GM21360 (cell line): ENCODE data around the gene MVB12B.

Experiments
- ATAC-seq: cut with Tn5 transposase; IDR thresholded peaks from one replicate; pipeline ENCODE4 v1.9.1; 2021; ENCODE audit warnings: mild to moderate bottlenecking, moderate library complexity; ENCODE audit not compliant: unreplicated experiment

Gene MVB12B

DNA sequence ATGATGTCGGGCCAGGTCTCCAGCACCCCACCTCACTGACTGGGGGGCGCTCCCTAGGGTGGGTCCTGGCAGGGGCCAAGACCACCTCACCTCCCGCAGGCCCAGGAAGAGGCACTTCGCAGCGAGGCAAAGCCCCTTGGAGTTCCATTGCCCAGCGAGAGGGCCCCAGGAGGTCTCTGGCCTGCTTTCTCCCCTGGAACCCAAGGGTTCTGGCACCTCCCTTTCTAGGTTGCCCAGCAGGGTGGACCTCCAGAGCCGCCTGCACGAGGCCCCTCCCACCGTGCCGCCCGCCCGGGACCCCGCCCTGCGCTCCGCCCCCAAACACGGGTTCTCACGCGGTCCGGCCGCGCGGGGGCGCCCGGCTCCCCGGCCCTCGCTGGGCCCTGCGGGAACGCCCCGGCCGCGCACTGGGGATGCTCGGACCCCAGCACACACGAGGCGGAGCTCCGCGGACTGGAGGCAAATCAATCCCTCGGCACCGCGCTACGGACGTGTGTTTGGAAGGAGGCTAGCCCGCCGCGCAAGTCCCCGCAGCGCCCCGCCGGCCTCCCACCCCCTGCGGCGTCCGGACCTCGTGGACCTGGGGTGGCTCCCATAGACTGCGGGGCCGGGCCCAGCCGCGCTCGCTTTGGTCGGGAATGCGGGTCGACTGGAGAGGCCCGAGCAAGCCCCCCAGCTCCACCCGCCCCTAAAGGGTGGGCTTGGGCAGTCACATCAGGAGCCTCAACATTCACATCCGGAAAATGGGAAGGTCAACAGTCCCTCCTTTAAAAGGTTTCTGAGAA is 187.6 kb downstream of the MVB12B start:
- ATAC-seq: no peak

GRCh38 chr9:126515001-126515872 is 188.6 kb downstream of the MVB12B start:
- ATAC-seq: no peak

DNA sequence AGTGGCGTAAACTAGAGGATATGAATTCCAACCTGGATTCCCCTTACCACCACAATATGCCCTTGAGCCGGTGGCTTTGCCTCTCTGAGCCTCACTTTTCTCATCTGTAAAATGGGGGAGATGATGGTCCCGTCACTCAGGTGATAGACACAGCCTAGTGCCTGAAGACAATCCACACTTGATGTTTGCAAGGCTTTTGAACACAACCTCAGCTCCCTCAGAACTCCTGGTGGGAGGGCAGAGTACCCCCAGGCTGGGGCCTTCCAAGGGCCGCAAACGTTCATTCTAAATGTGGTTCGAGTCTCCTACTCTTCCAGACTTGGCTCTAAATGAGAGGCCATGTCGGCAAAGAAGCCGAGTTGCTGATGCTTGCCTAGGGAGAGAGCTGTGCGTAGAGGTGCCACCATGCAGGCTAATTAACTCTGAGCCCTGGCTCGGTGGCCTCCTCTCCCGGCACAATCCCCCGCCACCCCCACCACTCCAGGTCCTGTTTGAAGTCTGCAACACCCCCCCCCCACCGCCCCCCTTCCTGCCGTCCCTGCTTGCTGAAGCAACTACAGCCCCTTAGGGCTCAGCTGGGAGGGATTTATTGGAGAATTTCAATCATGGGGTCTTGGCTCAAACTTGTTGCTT is 189.4 kb downstream of the MVB12B start:
- no peak for ATAC-seq

DNA sequence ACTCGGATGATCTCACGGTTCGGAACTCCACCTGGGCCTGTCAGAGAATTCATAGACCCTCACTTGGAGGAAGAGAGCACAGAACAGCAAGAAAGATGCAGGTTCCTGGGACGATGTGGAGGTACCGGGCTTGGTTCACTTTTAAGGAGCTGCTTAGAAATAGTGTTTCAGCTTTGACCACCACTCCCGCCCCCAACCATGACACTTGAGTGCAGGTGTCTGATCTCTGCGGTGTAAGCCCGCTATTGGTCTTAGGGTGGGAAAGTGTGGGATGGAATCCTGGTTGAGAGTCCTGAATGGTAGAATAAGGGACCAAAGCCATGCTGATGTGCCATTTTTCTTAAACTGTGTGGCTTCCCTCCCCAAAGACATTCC is 189.9 kb downstream of the MVB12B start:
- ATAC-seq: no peak

GRCh38 chr9:126516936-126517832 is 190.6 kb downstream of the MVB12B start:
- ATAC-seq: no peak

GRCh38 chr9:126517833-126518356 is 191.3 kb downstream of the MVB12B start:
- no peak for ATAC-seq

GRCh38 chr9:126518763-126519162 is 192.1 kb downstream of the MVB12B start:
- no peak for ATAC-seq

DNA sequence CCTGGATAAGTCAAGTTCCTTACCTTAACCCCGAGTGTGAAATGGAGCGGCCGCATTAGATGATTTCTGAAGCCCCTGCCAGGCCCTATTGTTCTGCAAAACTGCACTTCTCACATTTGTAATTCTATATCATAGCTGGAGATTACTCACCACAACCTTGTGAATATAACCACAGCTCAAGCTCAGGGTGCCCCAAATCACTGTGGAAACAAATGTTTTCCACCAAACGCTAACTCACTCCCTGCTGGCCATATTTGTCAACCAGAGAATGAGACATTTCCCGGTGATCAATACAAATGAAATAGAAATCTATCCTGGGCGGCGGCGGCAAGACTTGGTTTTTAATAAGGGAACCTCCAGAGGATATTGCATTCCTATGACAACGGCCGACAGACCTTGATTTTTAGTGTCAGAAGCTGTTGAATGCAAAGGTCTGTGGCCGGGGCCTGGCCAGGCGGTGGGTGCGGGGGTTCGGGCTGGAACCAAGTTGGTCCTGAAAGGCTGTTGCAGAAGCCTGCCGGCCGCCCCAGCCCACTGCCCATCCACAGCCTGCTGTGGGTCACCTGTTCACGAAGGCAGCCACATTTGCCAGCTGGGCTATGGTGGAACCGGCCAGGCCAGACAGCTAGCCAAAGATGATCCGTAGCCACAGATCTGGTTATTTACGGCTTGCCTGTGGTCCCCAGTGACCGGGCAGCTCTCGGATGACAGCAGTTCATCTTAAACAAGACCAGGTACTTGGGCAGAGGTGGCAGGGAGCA is 193.2 kb downstream of the MVB12B start:
- ATAC-seq: no peak

DNA sequence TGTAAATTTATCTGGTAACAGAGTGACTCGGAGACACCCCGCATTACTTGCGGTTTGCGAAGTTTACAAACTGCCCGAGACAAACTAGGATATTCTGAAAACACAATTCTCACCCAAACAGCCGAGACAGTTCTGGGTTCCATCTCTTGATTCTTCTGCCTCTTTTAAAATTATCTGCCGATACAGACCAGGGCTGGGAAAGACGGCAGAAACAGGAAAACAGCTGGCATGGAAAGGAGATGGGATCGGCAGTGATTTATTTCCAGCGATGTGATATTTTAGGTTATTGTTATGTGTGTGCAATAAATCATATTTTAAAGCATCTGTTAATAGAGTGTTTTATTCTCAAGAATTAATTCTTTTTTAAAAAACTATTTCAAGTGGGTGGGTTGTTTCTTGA is 193.8 kb downstream of the MVB12B start:
- no peak for ATAC-seq

DNA sequence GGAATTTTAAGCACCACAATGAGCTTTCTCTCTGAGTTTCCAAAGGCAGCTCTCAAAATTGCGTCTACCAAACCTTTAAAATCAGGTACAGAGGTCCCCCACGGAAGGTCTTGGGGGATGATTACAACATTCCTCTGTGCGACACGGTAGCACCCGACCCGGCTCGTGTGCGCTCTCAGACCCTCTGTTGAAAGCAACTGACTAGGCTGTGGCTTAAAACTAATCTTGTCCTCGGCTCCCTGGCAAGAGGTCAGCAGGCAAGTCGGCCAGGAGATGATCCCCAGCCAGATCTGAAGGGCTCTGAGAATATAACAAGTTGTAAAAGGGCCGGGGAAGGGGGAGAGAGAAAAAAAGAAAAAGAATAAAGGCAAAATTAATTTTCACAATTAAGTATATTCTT is 194.5 kb downstream of the MVB12B start:
- ATAC-seq: no peak

- no peak for ATAC-seq
Observed at GRCh38 chr9:126521551-126521950, 194.9 kb downstream of the MVB12B start.

DNA sequence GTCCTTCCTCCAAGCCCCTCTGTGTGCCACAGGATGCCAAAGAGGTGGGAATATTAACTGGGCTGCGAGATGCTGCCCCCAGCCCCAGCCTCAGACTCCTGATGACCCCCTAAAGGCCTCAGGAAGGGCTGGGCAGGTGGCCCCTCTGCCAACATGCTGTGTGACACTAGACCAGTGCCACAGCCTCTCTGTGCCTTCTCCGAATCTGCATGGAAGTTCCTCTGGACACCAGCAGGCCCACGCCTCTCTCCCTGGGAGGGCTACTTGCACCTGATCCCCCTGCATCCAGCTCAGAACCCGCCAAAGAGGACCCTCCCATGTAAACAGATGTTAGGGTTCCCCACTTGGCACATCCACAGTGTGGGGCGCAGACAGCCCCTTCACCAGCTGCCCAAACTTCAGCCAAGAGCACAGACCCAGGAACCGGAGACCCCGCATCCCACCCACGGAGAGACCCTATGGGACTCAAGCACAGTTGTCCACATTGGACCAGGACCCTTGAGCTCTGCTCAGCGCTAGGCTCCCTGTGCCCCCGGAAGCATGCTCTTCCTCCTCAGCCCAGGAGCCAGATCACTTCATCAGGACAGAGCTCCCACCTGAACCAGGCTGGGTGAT is 195.5 kb downstream of the MVB12B start:
- ATAC-seq: no peak

DNA sequence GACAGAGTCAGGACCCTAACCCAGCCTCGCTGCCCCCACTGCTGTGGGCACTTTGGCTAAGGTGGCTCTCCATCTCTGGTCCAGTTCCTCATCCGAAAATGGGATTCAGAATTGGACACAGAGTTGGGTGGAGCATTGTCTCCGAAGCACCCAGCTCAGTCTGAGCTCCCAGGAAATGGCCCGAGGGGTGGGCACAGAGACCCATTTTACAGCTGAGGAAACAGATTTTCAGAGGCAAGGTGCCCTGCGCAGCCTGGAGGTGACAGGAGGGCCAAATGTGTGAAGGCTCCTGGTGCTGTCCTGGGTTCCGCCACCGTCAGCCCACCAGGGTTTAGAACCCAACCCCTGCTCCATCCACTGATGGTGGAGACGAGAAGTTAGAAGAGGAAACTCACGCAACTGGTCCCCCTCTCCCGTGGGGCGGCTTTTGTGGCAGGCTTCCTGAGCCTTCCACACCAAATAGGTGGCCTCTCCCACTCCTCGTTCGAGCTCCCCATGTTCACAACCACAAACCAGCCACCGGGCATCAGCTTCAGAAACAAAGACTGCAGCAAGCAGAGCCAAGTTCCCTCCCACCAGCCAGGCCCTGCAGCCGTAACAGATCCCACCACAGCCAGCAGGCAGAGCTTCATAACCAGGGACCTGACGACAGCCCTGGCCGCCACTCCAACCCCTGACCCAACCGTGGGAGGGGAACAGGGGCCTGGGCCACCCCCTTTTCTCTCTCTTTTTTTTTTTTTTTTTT is 196.2 kb downstream of the MVB12B start:
- ATAC-seq: no peak

DNA sequence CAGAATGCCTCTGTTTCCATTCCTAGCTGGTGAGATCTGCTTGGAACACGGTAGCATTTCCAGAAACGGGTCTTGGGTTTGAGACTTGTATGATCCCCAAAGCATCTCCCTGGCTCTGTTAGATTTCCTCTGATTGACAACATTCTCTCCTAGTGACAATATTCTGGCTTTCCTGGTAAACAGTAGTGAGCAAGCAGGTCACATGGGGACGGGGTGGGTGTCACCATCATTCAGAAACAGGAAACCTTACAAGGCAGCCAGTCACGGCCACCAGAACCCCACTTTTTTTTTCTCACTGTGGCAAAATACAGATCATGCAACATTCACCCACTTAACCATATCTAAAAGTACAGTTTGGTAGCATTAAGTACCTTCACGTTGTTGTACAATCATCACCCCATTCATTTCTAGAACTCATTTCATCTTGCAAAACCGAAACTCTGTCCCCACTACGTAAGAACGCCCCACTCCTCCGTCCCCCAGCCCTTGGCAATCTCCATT is 197.0 kb downstream of the MVB12B start:
- ATAC-seq: no peak

DNA sequence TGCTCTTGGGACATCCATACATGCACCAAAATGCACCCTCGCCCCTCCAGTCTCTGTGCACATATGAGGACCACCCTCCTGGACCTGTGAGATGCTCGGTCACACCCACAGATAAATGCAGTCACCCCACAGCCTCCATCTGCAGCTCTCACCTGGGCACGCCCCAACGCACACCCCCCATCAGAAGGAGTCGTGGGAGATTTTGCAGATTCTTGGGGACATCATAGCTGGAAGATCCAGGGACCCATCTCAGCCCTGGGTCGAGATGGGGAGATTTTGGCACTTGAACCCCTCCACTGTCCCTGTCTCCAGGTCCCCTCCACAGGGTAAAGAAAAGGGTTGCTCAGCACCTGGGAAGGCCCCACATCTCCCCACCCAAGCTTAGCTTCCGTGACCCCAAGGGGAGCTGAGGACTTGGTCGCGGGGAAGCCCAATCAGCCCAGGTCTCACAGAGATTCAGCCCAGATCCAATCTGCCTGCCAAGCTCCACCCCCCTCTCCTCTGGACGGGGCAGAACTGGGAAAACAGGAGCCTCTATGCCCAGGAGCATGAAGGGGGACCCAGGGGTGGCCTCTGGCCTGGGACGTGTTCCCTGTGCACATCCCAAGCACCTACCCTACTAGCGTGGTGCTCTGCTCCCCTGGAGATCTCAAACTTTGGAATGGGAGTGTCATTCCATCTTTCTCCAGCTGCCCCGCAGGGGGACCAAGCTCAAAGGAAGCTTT is 197.9 kb downstream of the MVB12B start:
- no peak for ATAC-seq

DNA sequence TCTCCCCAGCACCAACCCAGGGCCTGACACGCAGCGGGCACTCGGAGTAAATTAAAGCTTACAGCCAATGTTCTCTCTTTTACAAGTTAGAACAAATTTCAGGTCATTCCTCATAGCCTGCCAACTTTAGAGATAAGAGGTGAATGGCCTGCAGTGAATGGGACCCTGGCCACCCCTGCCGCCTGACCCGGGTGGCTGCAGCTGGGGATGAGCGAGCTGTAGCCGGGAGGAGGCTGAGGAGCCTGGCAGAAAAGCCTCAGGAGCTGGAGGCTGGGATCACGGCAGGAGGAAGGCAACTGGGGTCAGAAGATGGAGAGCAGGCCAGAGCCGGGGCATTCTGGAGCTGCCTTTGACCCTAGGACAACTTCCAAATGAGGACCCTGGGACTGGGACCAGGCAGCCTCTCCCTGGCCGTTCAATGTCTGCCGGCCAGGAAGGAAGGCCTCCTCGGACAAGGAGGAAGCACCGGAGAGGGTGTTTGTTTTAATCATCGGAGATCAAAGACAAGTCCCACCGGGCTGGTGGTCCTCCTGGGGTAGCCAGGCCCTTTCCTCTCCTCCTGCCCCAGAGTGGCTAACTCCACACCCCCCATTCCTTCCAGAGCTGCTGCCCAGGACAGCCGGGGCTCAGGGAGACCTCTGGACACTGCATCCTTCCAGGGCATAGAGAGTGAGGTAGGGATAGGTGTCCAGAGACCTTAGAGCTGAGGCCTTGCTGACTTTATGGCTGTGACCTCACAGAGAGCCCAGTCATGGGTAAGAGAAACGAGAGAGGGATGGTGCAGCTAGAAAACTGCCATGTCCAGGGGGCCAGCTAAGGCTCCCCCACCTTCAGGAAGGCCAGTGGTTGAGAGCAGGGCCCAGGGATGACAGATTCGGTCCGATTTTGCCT is 199.8 kb downstream of the MVB12B start:
- no peak for ATAC-seq
